Ovary (tissue), 3 donors: Measurements from ENCODE around the gene OXSM.

Experiments used
- CTCF ChIP-seq, 3 donors: fragments of 450-650 bp in 2 of 3; fragments of 200-600 bp in 1 of 3; IDR thresholded peaks; one replicate each; pipeline versions ENCODE4 v1.5.1 to v1.8.0; 2016 to 2022; ENCODE audit warnings: antibody characterized with exemption in 3 of 3, mild to moderate bottlenecking in 1 of 3
- EP300 ChIP-seq: sonication (generic); formaldehyde crosslinking; IDR thresholded peaks from one replicate; pipeline ENCODE4 v1.6.1; 2017; ENCODE audit warnings: antibody characterized with exemption
- POLR2A ChIP-seq: fragments of 450-650 bp; IDR thresholded peaks from one replicate; pipeline ENCODE4 v1.6.1; 2017; ENCODE audit warnings: antibody characterized with exemption, mild to moderate bottlenecking, moderate library complexity
- donor health status: DM: no; HTN: no; CAD: no.

- TF ChIP-seq CTCF (IDR thresholded peaks at IDR 0.05): no peak
- TF ChIP-seq EP300: no peak
- no peak for TF ChIP-seq POLR2A
These were observed 11.9 kb downstream of the OXSM start for GRCh38 chr3:25801786-25802185.
